Progenitor cell of endocrine pancreas (in vitro differentiated cells): ENCODE results near the gene SAMD8. TPM values are rescaled to one million over a fixed set of nuclear protein-coding genes. Genes with fewer than 3 reads are reported as not detected.

ENCODE experiments used
- DNase-seq: peaks from one replicate; pipeline ENCODE4 v3.0.0; 2021; ENCODE audit warnings: low spot score; ENCODE audit not compliant: unreplicated experiment
- H3K27ac Mint-ChIP-seq: 2 replicates; pipeline ENCODE4 v1.8.0; 2021; ENCODE audit warnings: mild to moderate bottlenecking, moderate library complexity, mixed read lengths
- H3K27me3 Mint-ChIP-seq: 2 replicates; pipeline ENCODE4 v1.8.0; 2021; ENCODE audit warnings: mixed read lengths
- H3K36me3 Mint-ChIP-seq: 2 replicates; pipeline ENCODE4 v1.8.0; 2022; ENCODE audit warnings: mixed read lengths; ENCODE audit not compliant: insufficient read depth
- H3K4me1 Mint-ChIP-seq: 2 replicates; pipeline ENCODE4 v1.8.0; 2021; ENCODE audit warnings: low read depth, mixed read lengths
- H3K4me3 Mint-ChIP-seq: 2 replicates; pipeline ENCODE4 v1.8.0; 2021; ENCODE audit warnings: low read depth, mild to moderate bottlenecking, moderate library complexity, mixed read lengths
- H3K9me3 Mint-ChIP-seq: 2 replicates; pipeline ENCODE4 v1.8.0; 2021; ENCODE audit warnings: low read depth, mixed read lengths
- total RNA-seq: library from RNA; stranded (reverse); gene quantifications from 2 replicates; pipeline ENCODE4 v1.2.1, GENCODE V29; 2021
- TF ChIP-seq, protein P1 (sequence below): fragments of 200-600 bp; sonication (generic); IDR thresholded peaks from one replicate; pipeline ENCODE4 v1.5.0; 2021; ENCODE audit warnings: antibody characterized with exemption, mild to moderate bottlenecking; ENCODE audit not compliant: unreplicated experiment

The SAMD8 gene
- total RNA-seq, 1 donor from 2014 or later: 17.4 TPM

DNA sequence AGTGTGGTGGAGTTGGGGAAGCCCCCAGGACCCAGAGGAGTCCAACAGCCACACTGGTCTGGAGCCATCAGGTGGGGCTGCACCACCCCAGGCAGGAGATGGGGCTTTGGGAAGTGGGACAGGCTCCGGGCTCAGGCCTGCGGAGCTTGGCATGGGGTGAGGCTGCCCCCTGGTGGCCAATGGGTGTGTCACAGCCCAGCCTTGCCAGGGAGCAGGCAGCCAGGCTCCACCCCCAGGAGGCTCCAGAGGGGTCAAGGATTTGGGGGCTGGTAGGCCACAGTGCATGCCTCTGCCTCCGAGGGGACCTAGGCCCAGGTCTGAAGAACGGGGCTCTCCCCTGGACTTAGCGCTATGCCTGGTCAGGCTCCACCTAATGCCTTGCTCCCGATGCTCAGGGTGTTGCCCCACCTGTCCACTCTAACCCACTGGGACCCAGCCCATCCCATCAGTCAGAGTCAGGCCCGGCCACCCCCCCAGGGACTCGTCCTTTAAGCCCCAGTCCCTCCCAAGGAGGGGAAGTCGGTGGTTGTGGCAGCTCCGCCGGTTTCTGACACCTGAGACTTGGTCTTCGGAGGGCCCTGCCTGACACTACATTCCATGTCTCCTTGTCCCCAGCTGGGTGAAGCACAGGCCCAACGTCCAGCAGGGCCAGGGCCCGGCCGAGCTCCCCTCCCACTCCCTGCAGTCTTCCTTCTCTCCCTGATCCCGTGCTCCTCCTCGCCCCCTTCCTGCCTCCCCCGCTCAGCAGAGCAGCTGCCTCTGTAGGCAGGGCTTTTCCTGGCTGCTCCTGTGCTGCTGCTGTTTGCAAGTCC lies 11.3 kb upstream of the SAMD8 start:
- no peaks in the 10 kb centered on the region for H3K9me3 Mint-ChIP-seq
- H3K27me3 Mint-ChIP-seq: no peaks in the 10 kb centered on the region
- H3K4me1 Mint-ChIP-seq: peaks cover 3% of the 10 kb centered on the region
- peak; percentile 89 for DNase-seq
- TF ChIP-seq, protein P1, sequence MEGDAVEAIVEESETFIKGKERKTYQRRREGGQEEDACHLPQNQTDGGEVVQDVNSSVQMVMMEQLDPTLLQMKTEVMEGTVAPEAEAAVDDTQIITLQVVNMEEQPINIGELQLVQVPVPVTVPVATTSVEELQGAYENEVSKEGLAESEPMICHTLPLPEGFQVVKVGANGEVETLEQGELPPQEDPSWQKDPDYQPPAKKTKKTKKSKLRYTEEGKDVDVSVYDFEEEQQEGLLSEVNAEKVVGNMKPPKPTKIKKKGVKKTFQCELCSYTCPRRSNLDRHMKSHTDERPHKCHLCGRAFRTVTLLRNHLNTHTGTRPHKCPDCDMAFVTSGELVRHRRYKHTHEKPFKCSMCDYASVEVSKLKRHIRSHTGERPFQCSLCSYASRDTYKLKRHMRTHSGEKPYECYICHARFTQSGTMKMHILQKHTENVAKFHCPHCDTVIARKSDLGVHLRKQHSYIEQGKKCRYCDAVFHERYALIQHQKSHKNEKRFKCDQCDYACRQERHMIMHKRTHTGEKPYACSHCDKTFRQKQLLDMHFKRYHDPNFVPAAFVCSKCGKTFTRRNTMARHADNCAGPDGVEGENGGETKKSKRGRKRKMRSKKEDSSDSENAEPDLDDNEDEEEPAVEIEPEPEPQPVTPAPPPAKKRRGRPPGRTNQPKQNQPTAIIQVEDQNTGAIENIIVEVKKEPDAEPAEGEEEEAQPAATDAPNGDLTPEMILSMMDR: peak; percentile 98
- no peaks in the 10 kb centered on the region for H3K36me3 Mint-ChIP-seq
- H3K27ac Mint-ChIP-seq: no peak overlapping the region
- H3K4me3 Mint-ChIP-seq: no peak overlapping the region

DNA sequence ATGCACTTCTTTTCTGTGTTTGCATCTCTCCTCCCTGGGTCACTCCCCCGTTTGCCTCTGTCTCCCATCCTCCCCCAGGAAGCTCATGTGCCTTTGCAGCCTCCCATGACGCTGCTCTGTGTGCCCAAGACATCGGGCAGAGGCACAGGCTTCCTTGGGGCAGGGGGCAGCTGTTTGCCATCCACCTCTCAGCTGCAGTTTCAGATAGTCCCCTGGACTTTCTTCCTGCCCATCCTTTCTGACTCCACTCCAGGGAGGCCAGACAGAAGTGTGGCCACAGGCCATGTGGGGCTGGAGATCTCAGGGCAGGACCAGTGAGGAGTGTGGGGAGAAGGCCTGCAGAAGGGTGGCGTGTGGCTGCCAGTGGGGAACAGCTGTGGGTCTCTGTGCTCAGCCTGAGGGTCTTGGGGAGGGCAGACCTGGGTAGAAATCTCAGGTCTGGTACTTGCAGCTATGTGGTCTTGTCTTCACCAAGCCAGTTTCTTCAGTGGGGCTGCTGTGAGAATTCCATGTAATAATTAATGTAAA lies 10.6 kb upstream of the SAMD8 start:
- H3K27ac Mint-ChIP-seq: no peak overlapping the region
- no peaks in the 10 kb centered on the region for H3K36me3 Mint-ChIP-seq
- no peak for DNase-seq
- H3K4me1 Mint-ChIP-seq: peaks cover 3% of the 10 kb centered on the region
- H3K9me3 Mint-ChIP-seq: no peaks in the 10 kb centered on the region
- H3K27me3 Mint-ChIP-seq: no peaks in the 10 kb centered on the region
- no peak overlapping the region for H3K4me3 Mint-ChIP-seq
- TF ChIP-seq, protein P1: no peak

DNA sequence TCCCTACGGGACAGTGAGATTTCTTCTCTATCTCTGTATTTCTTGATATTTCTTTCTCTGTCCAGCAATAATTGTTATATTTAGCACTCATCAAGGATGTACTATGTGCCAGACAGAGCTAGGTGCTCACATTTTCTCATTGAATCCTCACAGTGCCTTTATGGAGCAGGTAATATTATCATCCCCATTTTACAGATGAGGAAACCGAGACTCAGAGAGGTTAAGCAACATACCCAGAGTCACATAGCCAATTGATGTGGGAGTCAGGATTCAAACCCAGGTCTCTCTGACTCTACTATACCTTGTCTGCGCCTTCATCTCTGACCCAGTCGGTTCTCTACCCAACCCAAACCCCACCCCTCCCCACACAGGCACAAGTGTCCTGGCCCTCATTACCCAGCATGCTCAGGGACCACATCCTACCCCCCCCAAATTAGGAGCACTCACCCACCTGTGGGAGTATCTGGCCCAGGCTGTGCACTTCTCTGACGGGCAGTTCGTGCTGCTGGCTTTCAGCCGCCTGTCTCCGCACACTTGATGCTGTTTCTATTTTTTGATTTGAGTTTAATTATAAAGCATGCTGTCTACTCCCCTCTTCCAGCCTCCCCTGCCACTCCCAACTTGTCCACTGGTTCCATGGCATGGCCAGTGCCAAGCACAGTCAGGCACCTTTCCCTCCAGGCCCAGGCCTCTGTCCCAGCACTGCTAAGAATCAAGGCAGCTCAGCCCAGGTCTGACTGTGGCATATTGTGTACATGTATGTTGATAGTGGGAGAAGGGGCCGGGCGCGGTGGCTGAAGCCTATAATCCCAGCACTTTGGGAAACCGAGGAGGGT lies 9.8 kb upstream of the SAMD8 start:
- no peak overlapping the region for H3K27ac Mint-ChIP-seq
- TF ChIP-seq, protein P1: no peak
- H3K4me1 Mint-ChIP-seq: peaks cover 3% of the 10 kb centered on the region
- H3K9me3 Mint-ChIP-seq: no peaks in the 10 kb centered on the region
- peaks cover 4% of the 10 kb centered on the region for H3K27me3 Mint-ChIP-seq
- no peaks in the 10 kb centered on the region for H3K36me3 Mint-ChIP-seq
- H3K4me3 Mint-ChIP-seq: no peak overlapping the region
- DNase-seq: no peak

DNA sequence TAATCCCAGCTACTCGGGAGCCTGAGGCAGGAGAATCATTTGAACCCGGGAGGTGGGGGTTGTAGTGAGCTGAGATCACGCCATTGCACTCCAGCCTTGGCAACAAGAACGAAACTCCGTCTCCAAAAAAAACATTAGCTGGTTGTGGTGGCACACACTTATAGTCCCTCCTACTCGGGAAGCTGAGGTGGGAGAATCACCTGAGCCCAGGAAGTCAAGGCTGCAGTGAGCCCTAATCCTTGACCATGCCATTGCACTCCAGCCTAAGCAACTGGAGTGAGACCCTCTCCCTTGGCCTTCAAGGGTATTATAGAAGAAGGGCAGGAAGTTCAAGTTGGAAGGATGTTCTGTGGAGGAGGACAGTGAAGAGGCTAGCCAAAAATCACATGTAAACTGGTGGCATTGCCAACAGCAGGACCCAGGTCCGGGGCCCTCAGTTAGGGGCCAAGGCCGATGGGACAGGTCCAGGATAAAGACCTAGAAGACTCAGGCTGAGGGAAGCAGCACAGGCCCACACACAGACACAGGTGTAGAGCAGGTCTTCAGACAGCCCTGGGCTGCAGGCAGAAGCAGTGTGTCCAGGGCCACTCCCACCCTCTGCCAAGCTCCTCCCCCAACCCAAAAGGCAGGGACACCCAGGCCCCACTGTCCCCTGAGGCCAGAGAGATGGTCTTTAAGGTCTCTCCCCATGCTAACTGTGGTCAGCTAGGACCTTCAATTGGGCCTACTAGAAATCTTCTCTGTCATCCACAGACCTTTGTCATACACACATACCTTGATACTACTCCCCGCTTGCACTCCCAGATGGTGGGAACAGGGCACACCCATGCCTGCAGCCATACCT lies 8.4 kb upstream of the SAMD8 start:
- Mint-ChIP-seq H3K4me3 (no peak overlapping the region), H3K36me3 (no peaks in the 10 kb centered on the region), H3K9me3 (no peaks in the 10 kb centered on the region), H3K4me1 (peaks cover 3% of the 10 kb centered on the region), H3K27ac (no peak overlapping the region), H3K27me3 (peaks cover 4% of the 10 kb centered on the region)
- DNase-seq: no peak
- TF ChIP-seq, protein P1: no peak
